Mucosa of descending colon (tissue), 3 donors: ENCODE measurements around the gene PTPDC1. TPM values are rescaled to one million over a fixed set of nuclear protein-coding genes. Genes with fewer than 3 reads are reported as not detected.

Experiments used
- ATAC-seq: fragments of 200-7000 bp; cut with Tn5 transposase; one replicate; pipeline ENCODE4 v1.9.1; 2020; ENCODE audit warnings: mild to moderate bottlenecking, moderate library complexity
- DNase-seq, 3 donors: peaks; one replicate each; pipeline ENCODE4 v3.0.0-alpha.2; 2020
- H3K36me3 ChIP-seq: fragments of 200-600 bp; one replicate; pipeline ENCODE4 v1.8.0; 2021; ENCODE audit warnings: low read depth, mild to moderate bottlenecking
- H3K4me1 ChIP-seq: fragments of 200-600 bp; one replicate; pipeline ENCODE4 v1.8.0; 2021; ENCODE audit warnings: low read depth, mild to moderate bottlenecking
- H3K4me3 ChIP-seq: fragments of 200-600 bp; one replicate; pipeline ENCODE4 v1.8.0; 2021; ENCODE audit warnings: mild to moderate bottlenecking
- H3K9me3 ChIP-seq: fragments of 200-600 bp; one replicate; pipeline ENCODE4 v1.8.0; 2021; ENCODE audit warnings: mild to moderate bottlenecking
- intact Hi-C, 2 donors: fragments of 100-400 bp; cut with DNase I in 1 of 2; cut with micrococcal nuclease in 1 of 2; formaldehyde crosslinking; loops; one replicate each; pipeline versions ENCODE4 v1.11.0 to v1.11.1; 2022; cut with DNase I, micrococcal nuclease
- total RNA-seq, 3 donors: library from RNA; stranded (reverse); fragmentation: NEBNext Ultra II Directional in 2 of 3; extraction: Animal tissue kit (Norgen Biotek cat#: 25700) in 2 of 3; gene quantifications; one replicate each; pipeline versions ENCODE4 v1.2.1 to v1.2.4, GENCODE V29; 2021 to 2023
- TF ChIP-seq, protein P1 (sequence below): fragments of 200-600 bp; IDR thresholded peaks from one replicate; pipeline ENCODE4 v1.8.0; 2022; ENCODE audit warnings: antibody characterized with exemption, mild to moderate bottlenecking
- donor health status: DM: no; HTN: no; CAD: no; lungs with moderate emphysema.
- donor health status: DM: no; HTN: no; CAD: no.
- donor health status: DM: no; HTN: yes; CAD: no.

PTPDC1 gene
- total RNA-seq, 3 donors from 2014 or later, result 5.7 to 8.9 (median 8.0) TPM

DNA sequence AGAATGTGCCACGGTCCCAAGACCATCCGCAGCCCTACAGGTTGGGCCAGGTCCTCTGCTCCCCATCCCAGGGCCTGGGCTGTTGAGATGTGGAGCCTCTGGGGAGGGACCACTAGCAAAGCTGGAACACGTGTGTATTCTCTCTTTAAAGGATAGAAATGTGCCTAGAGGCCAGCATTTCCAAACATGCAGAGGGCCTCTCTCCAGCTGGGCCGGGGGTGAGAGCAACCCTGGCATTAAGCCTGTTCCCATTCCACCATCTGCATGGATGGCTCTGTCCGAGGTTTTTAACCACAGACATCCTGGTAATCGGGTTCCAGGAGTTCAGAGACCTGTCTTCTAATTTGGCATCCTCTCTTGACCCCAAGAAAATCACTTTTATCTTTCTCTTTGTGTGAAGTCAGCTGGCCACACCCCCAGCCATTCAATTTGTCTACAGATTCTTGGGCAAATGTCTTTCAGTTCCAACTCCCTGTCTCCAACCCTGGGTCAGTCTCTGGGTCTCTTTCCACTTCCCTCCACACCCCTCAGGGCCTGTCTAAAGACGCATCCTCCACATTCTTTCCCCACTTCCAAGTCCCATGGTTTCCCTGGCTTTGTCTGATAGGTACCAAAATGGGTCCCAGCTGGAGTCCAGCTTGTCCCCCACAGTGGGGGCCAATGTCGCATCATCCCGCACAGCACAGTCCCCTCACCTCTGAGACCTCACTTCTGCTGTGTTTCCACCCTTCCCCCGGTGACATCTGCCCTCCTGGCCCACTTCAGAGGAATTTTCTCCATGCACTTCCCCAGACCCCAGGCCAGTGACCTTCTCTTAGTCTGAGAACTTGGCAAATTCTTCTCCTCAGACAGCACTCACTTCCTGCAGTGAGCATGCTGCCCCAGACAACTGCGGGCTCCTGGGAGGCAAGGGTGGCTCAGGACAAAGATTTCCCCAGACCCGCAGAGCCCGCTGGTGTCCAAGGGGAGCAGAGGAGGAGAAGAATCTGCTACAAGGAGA, 56.8 kb downstream of the PTPDC1 start:
- DNase-seq (no peak), ATAC-seq (no peak)
- TF ChIP-seq, protein P1, sequence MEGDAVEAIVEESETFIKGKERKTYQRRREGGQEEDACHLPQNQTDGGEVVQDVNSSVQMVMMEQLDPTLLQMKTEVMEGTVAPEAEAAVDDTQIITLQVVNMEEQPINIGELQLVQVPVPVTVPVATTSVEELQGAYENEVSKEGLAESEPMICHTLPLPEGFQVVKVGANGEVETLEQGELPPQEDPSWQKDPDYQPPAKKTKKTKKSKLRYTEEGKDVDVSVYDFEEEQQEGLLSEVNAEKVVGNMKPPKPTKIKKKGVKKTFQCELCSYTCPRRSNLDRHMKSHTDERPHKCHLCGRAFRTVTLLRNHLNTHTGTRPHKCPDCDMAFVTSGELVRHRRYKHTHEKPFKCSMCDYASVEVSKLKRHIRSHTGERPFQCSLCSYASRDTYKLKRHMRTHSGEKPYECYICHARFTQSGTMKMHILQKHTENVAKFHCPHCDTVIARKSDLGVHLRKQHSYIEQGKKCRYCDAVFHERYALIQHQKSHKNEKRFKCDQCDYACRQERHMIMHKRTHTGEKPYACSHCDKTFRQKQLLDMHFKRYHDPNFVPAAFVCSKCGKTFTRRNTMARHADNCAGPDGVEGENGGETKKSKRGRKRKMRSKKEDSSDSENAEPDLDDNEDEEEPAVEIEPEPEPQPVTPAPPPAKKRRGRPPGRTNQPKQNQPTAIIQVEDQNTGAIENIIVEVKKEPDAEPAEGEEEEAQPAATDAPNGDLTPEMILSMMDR, result no peak
- intact Hi-C loops, result no loop called here
- no peaks in the 10 kb centered on the region for H3K9me3 ChIP-seq
- H3K4me1 ChIP-seq, result peaks cover 4% of the 10 kb centered on the region
- H3K4me3 ChIP-seq, result no peak overlapping the region
- H3K36me3 ChIP-seq, result no peaks in the 10 kb centered on the region

DNA sequence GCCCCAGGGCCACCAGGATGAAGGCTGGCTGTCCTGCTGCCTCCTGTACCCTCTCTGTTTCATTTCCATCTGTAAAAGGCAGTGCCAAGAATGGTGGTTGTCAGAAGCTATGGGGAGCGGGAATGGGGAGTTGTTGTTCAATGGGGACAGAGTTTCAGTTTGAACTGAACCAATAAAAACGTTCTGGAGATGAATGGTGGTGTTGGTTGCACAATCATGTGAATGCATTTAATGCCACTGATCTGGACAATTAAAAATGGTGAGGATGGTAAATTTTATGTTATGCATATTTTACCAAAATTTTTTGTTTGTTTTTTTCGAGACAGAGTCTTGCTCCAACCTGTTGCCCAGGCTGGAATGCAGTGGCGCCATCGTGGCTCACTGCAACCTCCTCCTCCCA, 58.1 kb downstream of the PTPDC1 start:
- no peaks in the 10 kb centered on the region for H3K36me3 ChIP-seq
- TF ChIP-seq, protein P1, result no peak
- ATAC-seq, result no peak
- no peak overlapping the region for H3K4me3 ChIP-seq
- no peak for DNase-seq
- intact Hi-C loops, result no loop called here
- H3K4me1 ChIP-seq, result peaks cover 4% of the 10 kb centered on the region
- H3K9me3 ChIP-seq, result no peaks in the 10 kb centered on the region

DNA sequence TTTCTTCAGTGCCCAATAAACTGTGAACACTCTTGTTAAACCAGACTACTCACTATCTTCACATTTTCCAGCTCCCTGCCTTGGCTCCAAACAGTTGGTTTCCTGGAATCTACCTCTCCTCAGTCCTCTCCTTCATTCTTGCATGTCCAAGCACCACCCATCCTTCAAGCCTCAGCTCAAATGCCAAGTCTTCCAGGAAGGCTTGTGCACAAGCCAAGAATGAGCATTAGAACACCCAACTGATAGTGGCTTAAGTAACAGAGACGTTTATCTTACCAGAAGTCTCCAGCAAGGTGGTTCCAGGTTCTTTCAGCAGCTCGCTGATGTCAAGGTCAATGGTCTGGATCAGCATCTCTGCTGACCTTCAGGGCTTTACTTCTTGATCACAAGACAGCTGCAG, 60.1 kb downstream of the PTPDC1 start:
- ATAC-seq, result no peak
- peaks cover 4% of the 10 kb centered on the region for H3K4me1 ChIP-seq
- TF ChIP-seq, protein P1, result no peak

DNA sequence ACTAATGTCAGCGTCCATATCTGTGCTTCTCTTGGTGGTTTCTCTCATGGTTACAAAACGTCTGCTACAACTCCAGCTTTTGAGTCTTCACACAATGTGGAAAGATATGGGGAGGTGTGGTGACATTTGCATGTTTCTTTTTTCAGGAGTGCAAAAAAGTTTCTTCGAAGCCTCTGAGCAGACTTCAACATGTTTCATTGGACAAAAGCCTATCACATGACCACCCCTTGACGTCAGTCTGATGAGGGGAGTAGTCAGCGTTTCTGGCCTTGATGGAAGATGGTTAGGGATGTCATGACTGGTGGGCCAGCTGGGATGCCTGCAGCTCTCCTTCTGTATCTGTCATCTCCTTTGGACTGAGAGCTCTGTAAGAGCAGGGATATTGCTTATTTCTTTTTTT, 61.4 kb downstream of the PTPDC1 start:
- Histone ChIP-seq H3K4me3 (no peak overlapping the region), H3K4me1 (no peaks in the 10 kb centered on the region), H3K36me3 (no peaks in the 10 kb centered on the region), H3K9me3 (no peaks in the 10 kb centered on the region)
- DNase-seq (no peak), ATAC-seq (no peak)
- intact Hi-C loops, result no loop called here
- TF ChIP-seq, protein P1, result no peak

More for the DNA sequence above, 60.1 kb downstream of the PTPDC1 start:
- Histone ChIP-seq H3K36me3 (no peaks in the 10 kb centered on the region), H3K9me3 (no peaks in the 10 kb centered on the region), H3K4me3 (no peak overlapping the region)
- intact Hi-C loops, result no loop called here
- no peak for DNase-seq

DNA sequence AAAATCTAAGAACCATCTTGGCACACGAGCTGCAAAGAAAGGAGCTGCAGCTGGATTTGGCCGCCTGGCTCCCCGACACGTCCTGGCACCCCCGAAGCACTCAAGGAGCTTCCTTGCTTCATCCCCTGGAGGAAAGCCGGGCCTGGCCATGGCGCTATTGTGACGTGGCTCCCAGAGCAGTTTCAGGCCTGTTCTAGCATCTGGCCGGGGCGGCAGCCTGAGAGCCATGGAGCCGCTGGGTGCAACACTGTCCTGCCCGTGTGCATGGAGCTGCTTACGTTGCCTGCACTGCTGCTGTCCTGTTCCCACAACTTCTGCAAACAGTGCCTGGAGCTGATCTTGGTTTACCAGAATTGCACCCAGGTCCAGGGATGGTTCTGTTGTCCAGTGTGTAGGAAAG, 63.5 kb downstream of the PTPDC1 start:
- no peak overlapping the region for H3K4me3 ChIP-seq
- H3K4me1 ChIP-seq, result no peaks in the 10 kb centered on the region
- no peaks in the 10 kb centered on the region for H3K36me3 ChIP-seq
- no peak for ATAC-seq
- TF ChIP-seq, protein P1, result no peak
- intact Hi-C loops, result no loop called here
- H3K9me3 ChIP-seq, result no peaks in the 10 kb centered on the region
- DNase-seq, result no peak
